B cell (primary cell): ENCODE results near the gene RNPEPL1.

ENCODE experiments used
- CTCF ChIP-seq: fragments of 200-600 bp; IDR thresholded peaks from one replicate; pipeline ENCODE4 v1.8.0; 2022; ENCODE audit warnings: antibody characterized with exemption, mild to moderate bottlenecking
- EZH2 ChIP-seq: IDR thresholded peaks from 2 replicates; pipeline ENCODE4 v1.6.1; 2012; ENCODE audit warnings: borderline replicate concordance, low read depth, mild to moderate bottlenecking, moderate library complexity, low read length; ENCODE audit not compliant: insufficient read depth, poor library complexity, severe bottlenecking

GRCh38 chr2:240572141-240573031 lies 4.1 kb downstream of the RNPEPL1 start:
- no peak for TF ChIP-seq CTCF
- TF ChIP-seq EZH2, result no peak
